GM10266 (cell line): ENCODE measurements around the gene EXOC4.
"Not testable (repeated sequence)": the region's sequence is repeated elsewhere in the genome, so short reads cannot be mapped to it uniquely, and the experiment has no call there.

Experiments
- DNase-seq: peaks from one replicate; pipeline ENCODE4 v3.0.0; 2012; ENCODE audit errors: extremely low spot score
- TF ChIP-seq, protein P1 (sequence below): IDR thresholded peaks from 2 replicates; pipeline ENCODE4 v1.5.1; 2012; ENCODE audit warnings: mild to moderate bottlenecking, low read depth; ENCODE audit not compliant: control insufficient read depth, insufficient read depth; ENCODE audit errors: missing control alignments

Gene EXOC4

DNA sequence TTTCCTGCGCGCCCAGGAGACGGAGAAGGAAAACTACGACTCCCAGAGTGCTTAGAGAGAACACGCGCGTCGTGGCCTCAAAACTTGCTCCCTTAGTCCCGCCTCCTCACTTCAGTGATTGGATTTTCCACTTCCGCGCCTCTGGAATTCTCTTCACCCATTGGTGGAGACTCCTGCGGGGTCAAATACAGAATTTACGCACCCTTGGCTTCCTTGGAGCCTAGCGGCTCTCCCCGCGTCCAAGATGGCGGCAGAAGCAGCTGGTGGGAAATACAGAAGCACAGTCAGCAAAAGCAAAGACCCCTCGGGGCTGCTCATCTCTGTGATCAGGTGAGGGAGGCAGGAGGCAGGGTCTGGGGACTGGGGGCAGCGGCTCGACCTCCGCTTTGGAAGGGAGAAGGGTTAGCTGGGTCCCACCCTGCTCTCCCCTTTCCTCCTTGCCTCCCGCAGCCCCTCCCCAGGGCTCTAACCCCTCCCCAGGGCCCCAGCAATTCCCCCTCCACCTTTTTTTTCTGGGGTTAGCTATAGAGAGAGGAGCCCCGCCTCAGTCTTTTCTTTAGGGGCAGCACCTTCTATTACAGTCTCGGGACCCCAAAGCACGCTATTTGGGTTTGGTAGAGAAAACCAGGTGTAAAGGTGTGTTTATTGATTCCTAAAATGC, at the start of gene EXOC4:
Gene EXOC4 (plus strand): TSS at position 221 of the 661 bp plus-strand sequence.
- TF ChIP-seq, protein P1, sequence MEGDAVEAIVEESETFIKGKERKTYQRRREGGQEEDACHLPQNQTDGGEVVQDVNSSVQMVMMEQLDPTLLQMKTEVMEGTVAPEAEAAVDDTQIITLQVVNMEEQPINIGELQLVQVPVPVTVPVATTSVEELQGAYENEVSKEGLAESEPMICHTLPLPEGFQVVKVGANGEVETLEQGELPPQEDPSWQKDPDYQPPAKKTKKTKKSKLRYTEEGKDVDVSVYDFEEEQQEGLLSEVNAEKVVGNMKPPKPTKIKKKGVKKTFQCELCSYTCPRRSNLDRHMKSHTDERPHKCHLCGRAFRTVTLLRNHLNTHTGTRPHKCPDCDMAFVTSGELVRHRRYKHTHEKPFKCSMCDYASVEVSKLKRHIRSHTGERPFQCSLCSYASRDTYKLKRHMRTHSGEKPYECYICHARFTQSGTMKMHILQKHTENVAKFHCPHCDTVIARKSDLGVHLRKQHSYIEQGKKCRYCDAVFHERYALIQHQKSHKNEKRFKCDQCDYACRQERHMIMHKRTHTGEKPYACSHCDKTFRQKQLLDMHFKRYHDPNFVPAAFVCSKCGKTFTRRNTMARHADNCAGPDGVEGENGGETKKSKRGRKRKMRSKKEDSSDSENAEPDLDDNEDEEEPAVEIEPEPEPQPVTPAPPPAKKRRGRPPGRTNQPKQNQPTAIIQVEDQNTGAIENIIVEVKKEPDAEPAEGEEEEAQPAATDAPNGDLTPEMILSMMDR, result no peak
- peak; percentile 86 for DNase-seq

DNA sequence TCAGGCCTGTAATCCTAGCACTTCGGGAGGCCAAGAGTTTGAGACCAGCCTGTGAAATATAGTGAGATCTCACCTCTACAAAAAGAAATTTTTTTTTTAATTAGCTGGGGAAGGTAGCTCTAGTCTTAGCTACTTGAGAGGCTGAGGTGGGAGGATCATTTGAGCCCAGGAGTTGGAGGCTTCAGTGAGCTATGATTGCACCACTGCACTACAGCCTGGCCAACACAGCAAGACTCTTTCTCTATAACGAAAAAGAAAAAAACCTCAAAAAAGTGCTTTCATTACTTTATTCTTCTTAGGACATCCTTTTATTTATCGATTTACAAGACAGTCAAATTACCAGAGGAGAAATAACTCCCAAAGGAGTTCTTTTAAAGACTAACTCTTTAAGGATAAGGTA, 49.4 kb upstream of the EXOC4 start:
- TF ChIP-seq, protein P1, result no peak
- DNase-seq, result no peak

DNA sequence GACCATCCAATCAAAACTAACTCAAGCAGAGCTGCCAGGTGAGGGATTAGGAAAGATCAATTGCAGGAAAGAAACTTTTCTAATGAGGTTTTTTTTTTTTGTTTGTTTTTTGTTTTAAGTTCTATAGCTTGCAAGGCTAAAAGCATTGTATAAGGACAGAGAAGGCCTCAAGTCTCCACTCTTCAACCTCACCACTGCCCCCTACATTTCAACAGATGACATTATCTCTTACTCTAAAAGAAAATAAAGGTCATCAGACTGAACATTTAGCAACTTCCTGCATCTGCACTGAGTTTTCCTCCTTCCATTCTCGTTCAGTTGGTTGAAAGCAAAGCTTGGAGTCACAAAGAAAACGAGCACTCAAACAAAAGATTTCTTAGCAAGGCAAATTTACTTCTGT, 45.2 kb upstream of the EXOC4 start:
- no peak for DNase-seq
- TF ChIP-seq, protein P1, result peak; percentile 31

DNA sequence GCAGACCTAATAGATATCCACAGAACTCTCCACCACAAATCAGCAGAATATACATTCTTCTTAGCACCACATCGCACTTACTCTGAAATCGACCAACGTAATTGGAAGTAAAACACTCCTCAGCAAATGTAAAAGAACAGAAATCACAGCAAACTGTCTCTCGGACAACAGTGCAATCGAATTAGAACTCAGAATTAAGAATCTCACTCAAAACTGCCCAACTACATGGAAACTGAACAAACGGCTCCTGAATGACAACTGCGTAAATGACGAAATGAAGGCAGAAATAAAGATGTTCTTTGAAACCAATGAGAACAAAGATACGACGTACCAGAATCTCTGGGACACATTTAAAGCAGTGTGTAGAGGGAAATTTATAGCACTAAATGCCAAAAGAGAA, 42.1 kb upstream of the EXOC4 start:
- not testable (repeated sequence) for DNase-seq

DNA sequence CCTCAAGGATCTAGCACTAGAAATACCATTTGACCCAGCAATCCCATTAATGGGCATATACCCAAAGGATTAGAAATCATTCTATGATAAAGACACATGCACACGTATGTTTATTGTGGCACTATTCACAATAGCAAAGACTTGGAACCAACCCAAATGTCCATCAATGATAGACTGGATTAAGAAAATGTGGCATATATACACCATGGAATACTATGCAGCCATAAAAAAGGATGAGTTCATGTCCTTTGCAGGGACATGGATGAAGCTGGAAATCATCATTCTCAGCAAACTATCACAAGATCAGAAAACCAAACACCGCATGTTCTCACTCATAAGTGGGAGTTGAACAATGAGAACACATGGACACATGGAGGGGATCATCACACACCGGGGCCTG, 39.1 kb upstream of the EXOC4 start:
- not testable (repeated sequence) for DNase-seq

DNA sequence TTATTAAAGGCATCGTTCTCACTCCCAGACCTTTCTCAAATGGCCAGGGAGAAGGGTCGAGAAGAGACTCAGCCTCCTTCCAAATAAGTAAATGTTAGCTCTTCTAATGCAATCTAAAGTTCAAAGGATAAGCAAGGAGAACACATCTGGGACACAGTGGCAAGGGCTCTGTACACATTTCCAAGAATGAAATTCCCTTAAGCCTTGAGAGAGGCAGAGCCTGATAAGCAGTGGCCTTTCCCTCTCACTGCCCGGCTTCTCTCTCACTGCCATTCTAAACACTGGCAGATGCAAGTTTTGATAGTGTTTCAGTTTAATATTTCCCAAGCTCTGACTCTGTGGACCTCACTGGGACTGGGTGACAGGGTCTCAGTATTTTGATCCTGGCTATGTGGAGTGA, 35.1 kb upstream of the EXOC4 start:
- DNase-seq, result no peak
- TF ChIP-seq, protein P1, result no peak

DNA sequence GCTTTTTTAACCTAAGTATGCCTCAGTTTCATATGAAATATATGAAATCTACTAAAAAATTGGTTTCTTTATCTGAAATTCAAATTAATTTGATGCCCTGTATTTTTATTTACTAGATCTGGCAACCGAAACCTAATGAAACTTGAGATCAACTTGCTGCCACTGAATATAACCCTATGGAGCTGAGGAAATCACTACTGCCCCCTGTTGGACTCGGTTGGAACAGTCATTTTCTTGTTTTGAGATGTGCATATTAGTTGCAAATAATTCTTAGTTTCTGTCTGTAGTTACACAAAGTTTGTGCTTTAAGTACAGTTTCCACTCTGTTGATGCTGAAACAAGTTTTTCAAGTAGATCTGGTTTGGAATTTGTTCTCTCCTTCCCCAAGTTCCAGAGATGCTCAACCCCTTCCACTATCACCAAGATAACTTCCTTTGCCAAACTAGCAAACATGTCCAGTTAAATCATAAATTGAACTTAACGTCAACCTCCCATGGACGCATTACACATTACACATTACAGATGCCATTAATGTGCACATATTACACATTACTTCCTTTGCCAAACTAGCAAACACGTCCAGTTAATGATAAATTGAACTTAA, 22.2 kb upstream of the EXOC4 start:
- TF ChIP-seq, protein P1, result peak; percentile 67
- DNase-seq, result peak; percentile 21

DNA sequence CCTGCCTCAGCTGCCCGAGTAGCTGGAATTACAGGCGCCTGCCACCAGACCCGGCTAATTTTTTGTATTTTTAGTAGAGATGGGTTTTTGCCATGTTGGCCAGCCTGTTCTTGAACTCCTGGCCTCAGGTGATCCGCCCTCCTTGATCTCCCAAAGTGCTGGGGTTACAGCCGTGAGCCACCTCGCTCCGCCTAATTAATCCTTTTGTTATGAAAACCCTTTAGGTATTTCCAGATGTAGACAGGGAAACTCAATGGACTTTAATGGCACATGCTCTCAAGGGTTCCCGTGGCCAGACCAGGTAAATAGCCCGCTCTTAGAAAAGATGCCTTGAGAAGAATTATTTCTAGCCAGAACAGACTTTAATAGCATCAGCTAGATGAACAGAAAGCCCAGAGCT, 19.7 kb upstream of the EXOC4 start:
- TF ChIP-seq, protein P1, result no peak
- DNase-seq, result no peak
